HuH-7 (cell line): Measurements from ENCODE around the gene KRTAP9-3.
"Not testable (repeated sequence)": the region's sequence is repeated elsewhere in the genome, so short reads cannot be mapped to it uniquely, and the experiment has no call there.

Source experiments
- DNase-seq: peaks from one replicate; pipeline ENCODE4 v3.0.0; 2011; ENCODE audit warnings: low spot score

The KRTAP9-3 gene

GRCh38 chr17:41232399-41233105 is at the start of gene KRTAP9-3:
KRTAP9-3 (plus strand) TSS chr17:41232449; CDS start chr17:41232502, 53 bp downstream.
- DNase-seq, result not testable (repeated sequence)

- DNase-seq, result no peak
Measured at GRCh38 chr17:41184480-41184961, 47.7 kb upstream of the KRTAP9-3 start, which contains the start of gene KRTAP4-1. KRTAP4-1 (minus strand) TSS chr17:41184911; CDS start chr17:41184854, 57 bp downstream.

- no peak for DNase-seq
Measured at GRCh38 chr17:41185001-41185400, 47.2 kb upstream of the KRTAP9-3 start.

- DNase-seq, result no peak
Measured at GRCh38 chr17:41186872-41187271, 45.4 kb upstream of the KRTAP9-3 start.

GRCh38 chr17:41189837-41190318 is 42.4 kb upstream of the KRTAP9-3 start, which contains the start of gene KRTAP9-1:
KRTAP9-1 (plus strand) TSS chr17:41189887; CDS start chr17:41189887, 0 bp downstream.
- DNase-seq, result not testable (repeated sequence)

GRCh38 chr17:41190328-41190727 is 41.9 kb upstream of the KRTAP9-3 start:
- no peak for DNase-seq

GRCh38 chr17:41196068-41196467 is 36.2 kb upstream of the KRTAP9-3 start:
- no peak for DNase-seq

GRCh38 chr17:41199421-41200078 is 32.7 kb upstream of the KRTAP9-3 start:
- DNase-seq, result no peak

- DNase-seq, result no peak
Measured at GRCh38 chr17:41211845-41212466, 20.3 kb upstream of the KRTAP9-3 start.

GRCh38 chr17:41212524-41213169 is 19.6 kb upstream of the KRTAP9-3 start:
- DNase-seq, result no peak

GRCh38 chr17:41215681-41216080 is 16.6 kb upstream of the KRTAP9-3 start:
- DNase-seq, result no peak

GRCh38 chr17:41223821-41224220 is 8.4 kb upstream of the KRTAP9-3 start:
- DNase-seq, result no peak

- no peak for DNase-seq
Measured at GRCh38 chr17:41226051-41226450, 6.2 kb upstream of the KRTAP9-3 start.

- not testable (repeated sequence) for DNase-seq
Measured at GRCh38 chr17:41226598-41227095, 5.6 kb upstream of the KRTAP9-3 start, which contains the start of gene KRTAP9-2. KRTAP9-2 (plus strand) TSS chr17:41226648; CDS start chr17:41226655, 7 bp downstream.

- no peak for DNase-seq
Measured at GRCh38 chr17:41230094-41230493, 2.2 kb upstream of the KRTAP9-3 start.

- DNase-seq, result no peak
Measured at GRCh38 chr17:41231731-41232130, 518 bp upstream of the KRTAP9-3 start.

- not testable (repeated sequence) for DNase-seq
Measured at GRCh38 chr17:41237116-41237515, 4.9 kb downstream of the KRTAP9-3 start.

- DNase-seq, result not testable (repeated sequence)
Measured at GRCh38 chr17:41237949-41238437, 5.7 kb downstream of the KRTAP9-3 start, which contains the start of gene KRTAP9-8. KRTAP9-8 (plus strand) TSS chr17:41237999; CDS start chr17:41238052, 53 bp downstream.

GRCh38 chr17:41246995-41247787 is 14.9 kb downstream of the KRTAP9-3 start:
- DNase-seq, result not testable (repeated sequence)

- DNase-seq, result not testable (repeated sequence)
Measured at GRCh38 chr17:41249637-41250240, 17.5 kb downstream of the KRTAP9-3 start, which contains the start of gene KRTAP9-4. KRTAP9-4 (plus strand) TSS chr17:41249687; CDS start chr17:41249721, 34 bp downstream.
